Pancreas (tissue), 10 donors: Measurements from ENCODE around the gene TSPAN9. TPM values are rescaled to one million over a fixed set of nuclear protein-coding genes. Genes with fewer than 3 reads are reported as not detected.

Source experiments
- ATAC-seq, 4 donors: fragments of 200-7000 bp; cut with Tn5 transposase; one replicate each; pipeline versions ENCODE4 v1.8.0 to v1.9.1; 2020; ENCODE audit warnings: mild to moderate bottlenecking in 4 of 4, moderate library complexity in 4 of 4
- DNase-seq, 6 donors: peaks; one replicate each; pipeline ENCODE4 v3.0.0-alpha.2; 2020
- FAIRE-seq: peaks from 2 replicates; lab custom pipeline; 2012; peaks lifted over from hg19 to GRCh38; lab: Jason Lieb, UNC
- H3K27ac ChIP-seq, 4 donors: fragments of 200-600 bp; sonication (generic); 1 replicate in 3 of 4; 2 replicates in 1 of 4; pipeline versions ENCODE4 v1.5.0 to v1.8.0; 2020
- H3K27me3 ChIP-seq, 4 donors: fragments of 200-600 bp; one replicate each; pipeline ENCODE4 v1.8.0; 2021
- H3K36me3 ChIP-seq, 3 donors: fragments of 200-600 bp; sonication (generic) in 1 of 3; one replicate each; pipeline versions ENCODE4 v1.5.0 to v1.8.0; 2020 to 2021
- H3K4me1 ChIP-seq, 3 donors: fragments of 200-600 bp; one replicate each; pipeline ENCODE4 v1.8.0; 2021
- H3K4me3 ChIP-seq, 4 donors: fragments of 200-600 bp; sonication (generic) in 2 of 4; one replicate each; pipeline versions ENCODE4 v1.5.0 to v1.8.0; 2020 to 2021
- H3K9me3 ChIP-seq, 4 donors: fragments of 200-600 bp; one replicate each; pipeline ENCODE4 v1.8.0; 2021
- CTCF ChIP-seq, 4 donors: fragments of 200-600 bp; sonication (generic) in 3 of 4; IDR thresholded peaks; one replicate each; pipeline versions ENCODE4 v1.5.0 to v1.8.0; 2021; ENCODE audit warnings: antibody characterized with exemption in 4 of 4
- WGBS, 2 donors: extraction: QIAGEN DNeasy Blood & Tissue Kit; methylation state at CpG; one replicate each; pipeline ENCODE4 v1.1.7; 2013; 5-methylcytosine and 5-hydroxymethylcytosine counted together
- intact Hi-C, 3 donors: fragments of 100-400 bp; cut with DNase I; formaldehyde crosslinking; loops; one replicate each; pipeline versions ENCODE4 v1.11.1 to v1.14.2; 2022
- polyA plus RNA-seq, 2 donors: library from polyadenylated mRNA; stranded (reverse); fragments of 200-250 nt; gene quantifications; one replicate each; pipeline ENCODE4 v1.2.3, GENCODE V29; 2013
- total RNA-seq, 6 donors: library from RNA; stranded (reverse); fragmentation: NEBNext Ultra II Directional in 4 of 6; extraction: Animal tissue kit (Norgen Biotek cat#: 25700) in 4 of 6; gene quantifications; one replicate each; pipeline versions ENCODE4 v1.2.1 to v1.2.4, GENCODE V29; 2021 to 2023
- donor health status: healthy with polysubstance abuse.
- donor health status: DM: no; HTN: no; CAD: no; lungs with moderate emphysema.
- donor health status: DM: no; HTN: no; CAD: no.
- donor health status: control.
- donor health status: control.
- donor health status: Bipolar disorder and iron deficiency.
- donor health status: DM: yes; HTN: yes; CAD: no.
- donor health status: DM: no; HTN: no; CAD: no.
- donor health status: DM: no; HTN: no; CAD: no.
- donor health status: DM: yes; HTN: yes; CAD: no.

TSPAN9 gene
- total and polyA plus RNA-seq, 8 donors, result 7.8 to 19.5 (median 13.0) TPM

GRCh38 chr12:3222306-3222705 is 145.1 kb downstream of the TSPAN9 start:
- H3K4me3 ChIP-seq, result no peak overlapping the region
- no peaks in the 10 kb centered on the region for H3K9me3 ChIP-seq
- 90 to 93% methylated on average over 6 of the region's 6 CpGs for WGBS, 2 donors
- intact Hi-C loops, result no loop called here
- no peaks in the 10 kb centered on the region for H3K36me3 ChIP-seq
- FAIRE-seq, result no peak
- no peak for TF ChIP-seq CTCF (IDR thresholded peaks at IDR 0.05)
- no peak for ATAC-seq
- no peak overlapping the region for H3K27ac ChIP-seq
- H3K27me3 ChIP-seq, result no peaks in the 10 kb centered on the region
- H3K4me1 ChIP-seq, result no peaks in the 10 kb centered on the region
- peak in 1 of 6 donors; percentile 33 for DNase-seq

GRCh38 chr12:3222979-3223378 is 145.8 kb downstream of the TSPAN9 start:
- H3K4me3 ChIP-seq, result no peak overlapping the region
- no peaks in the 10 kb centered on the region for H3K36me3 ChIP-seq
- intact Hi-C loops, result no loop called here
- no peak for FAIRE-seq
- no peak overlapping the region for H3K27ac ChIP-seq
- no peak for TF ChIP-seq CTCF (IDR thresholded peaks at IDR 0.05)
- H3K4me1 ChIP-seq, result no peaks in the 10 kb centered on the region
- no peaks in the 10 kb centered on the region for H3K27me3 ChIP-seq
- no peak for DNase-seq
- 63 to 72% methylated on average over 15 of the region's 15 CpGs for WGBS, 2 donors
- no peaks in the 10 kb centered on the region for H3K9me3 ChIP-seq
- no peak for ATAC-seq

GRCh38 chr12:3223601-3224529 is 146.7 kb downstream of the TSPAN9 start:
- peak in 1 of 6 donors; percentile 28 for DNase-seq
- intact Hi-C loops, result no loop called here
- 89 to 91% methylated on average over 18 of the region's 18 CpGs for WGBS, 2 donors
- H3K27ac ChIP-seq, result no peak overlapping the region
- no peak for FAIRE-seq
- H3K36me3 ChIP-seq, result no peaks in the 10 kb centered on the region
- H3K27me3 ChIP-seq, result no peaks in the 10 kb centered on the region
- no peak overlapping the region for H3K4me3 ChIP-seq
- H3K9me3 ChIP-seq, result no peaks in the 10 kb centered on the region
- H3K4me1 ChIP-seq, result no peaks in the 10 kb centered on the region
- ATAC-seq, result no peak
- no peak for TF ChIP-seq CTCF (IDR thresholded peaks at IDR 0.05)

GRCh38 chr12:3224530-3224903 is 147.3 kb downstream of the TSPAN9 start:
- Histone ChIP-seq H3K36me3 (no peaks in the 10 kb centered on the region), H3K4me3 (no peak overlapping the region), H3K27ac (no peak overlapping the region), H3K27me3 (no peaks in the 10 kb centered on the region), H3K4me1 (no peaks in the 10 kb centered on the region), H3K9me3 (no peaks in the 10 kb centered on the region)
- 88 to 89% methylated on average over 19 of the region's 19 CpGs for WGBS, 2 donors
- ATAC-seq (no peak), DNase-seq (peak in 1 of 6 donors; percentile 68), FAIRE-seq (no peak)
- intact Hi-C loops, result no loop called here
- TF ChIP-seq CTCF (IDR thresholded peaks at IDR 0.05), result no peak
